OCI-LY1 (cell line): ENCODE data around the gene NDUFAF3.

Source experiments
- H2AFZ ChIP-seq: fragments of 200-600 bp; sonication (generic), shearing (Covaris generic); 2 replicates; pipeline ENCODE4 v1.6.0; 2014; ENCODE audit warnings: antibody characterized with exemption, mild to moderate bottlenecking, low read length
- H3F3A ChIP-seq: fragments of 200-600 bp; sonication (generic), shearing (Covaris generic); 2 replicates; pipeline ENCODE4 v1.6.0; 2014; ENCODE audit warnings: mild to moderate bottlenecking, antibody characterized with exemption, low read length, moderate library complexity; ENCODE audit not compliant: insufficient read depth
- H3K27ac ChIP-seq: fragments of 200-600 bp; sonication (generic); 2 replicates; pipeline ENCODE4 v1.5.1; 2014; ENCODE audit warnings: low read length, mixed run types, mild to moderate bottlenecking, low read depth; ENCODE audit not compliant: poor library complexity, severe bottlenecking
- H3K27me3 ChIP-seq: fragments of 200-600 bp; sonication (generic); 2 replicates; pipeline ENCODE4 v1.6.0; 2014; ENCODE audit warnings: antibody characterized with exemption, mild to moderate bottlenecking, low read length, moderate library complexity; ENCODE audit not compliant: insufficient read depth
- H3K36me3 ChIP-seq: fragments of 200-600 bp; sonication (generic); 2 replicates; pipeline ENCODE4 v1.6.1; 2014; ENCODE audit warnings: mild to moderate bottlenecking, antibody characterized with exemption, low read length, moderate library complexity, mixed read lengths; ENCODE audit not compliant: insufficient read depth
- H3K4me1 ChIP-seq: fragments of 200-600 bp; sonication (generic); 2 replicates; pipeline ENCODE4 v1.5.1; 2014; ENCODE audit warnings: mild to moderate bottlenecking, low read length, moderate library complexity; ENCODE audit not compliant: insufficient read depth, severe bottlenecking
- H3K4me2 ChIP-seq: fragments of 200-600 bp; sonication (generic), shearing (Covaris generic); 2 replicates; pipeline ENCODE4 v1.6.1; 2014; ENCODE audit warnings: low read length
- H3K4me3 ChIP-seq: fragments of 200-600 bp; sonication (generic); 2 replicates; pipeline ENCODE4 v1.5.1; 2014; ENCODE audit warnings: low read length, low read depth, mild to moderate bottlenecking, mixed read lengths; ENCODE audit not compliant: poor library complexity, severe bottlenecking
- H3K79me2 ChIP-seq: fragments of 200-600 bp; shearing (Covaris generic); 2 replicates; pipeline ENCODE4 v1.6.1; 2016; ENCODE audit warnings: mixed run types, low read length, mixed read lengths; ENCODE audit not compliant: insufficient read depth
- H3K9ac ChIP-seq: fragments of 200-600 bp; sonication (generic), shearing (Covaris generic); 2 replicates; pipeline ENCODE4 v1.6.1; 2014; ENCODE audit warnings: mild to moderate bottlenecking, low read length, mixed read lengths
- H3K9me2 ChIP-seq: fragments of 200-600 bp; sonication (generic), shearing (Covaris generic); 2 replicates; pipeline ENCODE4 v1.6.1; 2014; ENCODE audit warnings: low read depth, mild to moderate bottlenecking, low read length, mixed read lengths
- H3K9me3 ChIP-seq: fragments of 200-600 bp; shearing (Covaris generic); 2 replicates; pipeline ENCODE4 v1.6.1; 2014; ENCODE audit warnings: low read length, mixed read lengths
- H4K20me1 ChIP-seq: fragments of 200-600 bp; sonication (generic), shearing (Covaris generic); 2 replicates; pipeline ENCODE4 v1.6.0; 2016; ENCODE audit warnings: mild to moderate bottlenecking, low read length; ENCODE audit not compliant: insufficient read depth
- CTCF ChIP-seq: fragments of 200-600 bp; sonication (generic), shearing (Covaris generic); IDR thresholded peaks from 2 replicates; pipeline ENCODE4 v1.5.1; 2017; ENCODE audit warnings: mild to moderate bottlenecking, antibody characterized with exemption, low read length, moderate library complexity, mixed read lengths
- EZH2 ChIP-seq: fragments of 200-600 bp; sonication (generic), shearing (Covaris generic); IDR thresholded peaks from 2 replicates; pipeline ENCODE4 v1.8.0; 2017; ENCODE audit warnings: borderline replicate concordance, mixed run types, mild to moderate bottlenecking, antibody characterized with exemption, low read length, moderate library complexity, mixed read lengths

Gene NDUFAF3

GRCh38 chr3:49025793-49026520 is 4.0 kb downstream of the NDUFAF3 start:
- H3K4me1 ChIP-seq = peaks cover 54% of the 10 kb centered on the region

GRCh38 chr3:49026536-49026935 is 4.6 kb downstream of the NDUFAF3 start:
- H3K4me1 ChIP-seq = peaks cover 54% of the 10 kb centered on the region
- H3K4me2 ChIP-seq = no peak overlapping the region

More at GRCh38 chr3:49025793-49026520, 4.0 kb downstream of the NDUFAF3 start:
- Histone ChIP-seq H4K20me1 (no peaks in the 10 kb centered on the region), H2AFZ (no peak overlapping the region), H3K79me2 (no peaks in the 10 kb centered on the region), H3K4me2 (no peak overlapping the region; the same call in 1 of the 2 replicates), H3K9ac (no peak overlapping the region), H3K27me3 (no peaks in the 10 kb centered on the region), H3K9me3 (no peaks in the 10 kb centered on the region), H3K36me3 (peaks cover 72% of the 10 kb centered on the region), H3K27ac (peak overlapping the region; percentile 4), H3K4me3 (no peak overlapping the region), H3K9me2 (no peaks in the 10 kb centered on the region), H3F3A (0 out of 2 replicates have a peak, but pooled peaks cover 2% of the 10 kb centered on the region)
- TF ChIP-seq CTCF (no peak), EZH2 (no peak)

GRCh38 chr3:49027634-49028033 is 5.7 kb downstream of the NDUFAF3 start:
- H3K9ac ChIP-seq = peak overlapping the region; percentile 85; the same call in 1 of the 2 replicates
- H3K27me3 ChIP-seq = no peaks in the 10 kb centered on the region
- H3K4me2 ChIP-seq = peak overlapping the region; percentile 99
- TF ChIP-seq CTCF (no peak), EZH2 (no peak)
- H3K36me3 ChIP-seq = peaks cover 87% of the 10 kb centered on the region
- H3K4me1 ChIP-seq = peaks cover 53% of the 10 kb centered on the region
- H3K27ac ChIP-seq = no peak overlapping the region
- no peaks in the 10 kb centered on the region for H4K20me1 ChIP-seq
- 0 out of 2 replicates have a peak, but pooled peaks cover 2% of the 10 kb centered on the region for H3F3A ChIP-seq
- no peaks in the 10 kb centered on the region for H3K9me3 ChIP-seq
- no peaks in the 10 kb centered on the region for H3K9me2 ChIP-seq
- no peak overlapping the region for H2AFZ ChIP-seq
- peak overlapping the region; percentile 84 for H3K4me3 ChIP-seq
- H3K79me2 ChIP-seq = no peaks in the 10 kb centered on the region

More at GRCh38 chr3:49026536-49026935, 4.6 kb downstream of the NDUFAF3 start:
- H3K27me3 ChIP-seq = no peaks in the 10 kb centered on the region
- H2AFZ ChIP-seq = no peak overlapping the region
- no peaks in the 10 kb centered on the region for H3K9me2 ChIP-seq
- H3F3A ChIP-seq = 0 out of 2 replicates have a peak, but pooled peaks cover 2% of the 10 kb centered on the region
- H4K20me1 ChIP-seq = no peaks in the 10 kb centered on the region
- H3K27ac ChIP-seq = no peak overlapping the region
- no peak for TF ChIP-seq EZH2
- TF ChIP-seq CTCF = no peak
- H3K4me3 ChIP-seq = no peak overlapping the region
- no peak overlapping the region for H3K9ac ChIP-seq
- peaks cover 76% of the 10 kb centered on the region for H3K36me3 ChIP-seq
- H3K9me3 ChIP-seq = no peaks in the 10 kb centered on the region
- H3K79me2 ChIP-seq = no peaks in the 10 kb centered on the region
